HG03520 (cell line): ENCODE data around the gene PLPPR4.
"Not testable (repeated sequence)": the region's sequence is repeated elsewhere in the genome, so short reads cannot be mapped to it uniquely, and the experiment has no call there.

Source experiments
- ATAC-seq: cut with Tn5 transposase; IDR thresholded peaks from one replicate; pipeline ENCODE4 v1.9.1; 2021; ENCODE audit warnings: mild to moderate bottlenecking, moderate library complexity; ENCODE audit not compliant: unreplicated experiment

The PLPPR4 gene

DNA sequence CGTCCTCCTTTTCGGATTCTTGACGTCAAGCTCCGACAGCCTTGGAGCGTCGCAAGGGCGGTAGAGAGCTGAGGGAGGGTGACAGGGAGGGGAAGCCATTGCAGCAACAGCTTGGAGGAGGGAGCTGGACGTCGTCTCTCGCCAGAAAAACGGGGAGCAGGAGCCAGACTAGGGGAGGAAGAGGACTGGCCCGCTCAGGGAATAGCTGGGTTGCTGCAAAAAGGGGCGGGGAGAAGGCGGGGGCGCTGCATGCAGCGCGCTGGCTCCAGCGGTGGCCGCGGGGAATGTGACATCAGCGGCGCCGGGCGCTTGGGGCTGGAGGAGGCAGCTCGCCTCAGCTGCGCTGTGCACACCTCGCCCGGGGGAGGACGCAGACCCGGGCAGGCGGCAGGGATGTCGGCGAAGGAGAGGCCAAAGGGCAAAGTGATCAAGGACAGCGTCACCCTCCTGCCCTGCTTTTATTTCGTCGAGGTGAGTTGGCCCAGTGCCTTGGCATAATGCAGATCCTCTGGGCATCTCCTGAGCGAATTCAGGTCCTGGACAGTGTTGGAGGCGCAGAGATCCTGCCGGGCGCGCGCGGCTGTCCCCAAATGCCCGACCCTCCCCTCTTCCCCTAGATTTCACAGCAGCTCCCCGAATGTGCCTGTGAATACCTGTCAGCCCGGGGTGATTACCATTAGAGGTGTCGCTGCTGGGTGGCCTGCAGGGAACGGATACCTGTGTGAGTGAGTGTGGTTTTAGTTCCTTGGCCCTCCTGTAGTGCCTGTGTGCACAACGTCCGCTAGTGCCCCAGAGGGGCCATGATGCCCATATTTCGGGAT, at the start of gene PLPPR4:
PLPPR4 (plus strand) TSS at position 292 of the 821 bp plus-strand sequence; CDS start at position 394, 102 bp downstream.
- no peak for ATAC-seq

DNA sequence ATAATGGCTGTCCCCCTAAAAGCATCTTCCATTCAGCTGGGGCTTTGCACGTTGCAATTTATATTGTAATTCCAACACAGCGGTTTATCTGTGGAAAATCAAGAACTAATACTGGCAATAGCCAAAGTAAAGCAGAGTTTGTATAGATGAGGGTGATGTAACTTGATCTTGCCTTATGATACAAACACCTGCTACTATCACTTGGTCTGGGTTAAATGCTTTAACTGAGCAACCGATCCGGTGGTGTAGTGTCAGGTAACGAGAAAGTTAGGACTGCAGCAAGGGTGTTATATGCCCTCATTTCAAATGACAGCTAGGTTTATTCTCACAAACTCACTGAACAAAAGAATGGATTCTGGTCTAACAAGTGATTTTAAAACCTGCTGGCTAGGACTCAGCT, 47.3 kb upstream of the PLPPR4 start:
- no peak for ATAC-seq

- no peak for ATAC-seq
Observed at GRCh38 chr1:99217599-99217998, 46.7 kb upstream of the PLPPR4 start.

- no peak for ATAC-seq
Observed at GRCh38 chr1:99218572-99218971, 45.7 kb upstream of the PLPPR4 start.

- ATAC-seq, result peak; percentile 93
Observed at GRCh38 chr1:99218999-99219398, 45.3 kb upstream of the PLPPR4 start.

GRCh38 chr1:99227056-99227897, 37.0 kb upstream of the PLPPR4 start:
- no peak for ATAC-seq

GRCh38 chr1:99228153-99228552, 36.1 kb upstream of the PLPPR4 start:
- peak; percentile 50 for ATAC-seq

DNA sequence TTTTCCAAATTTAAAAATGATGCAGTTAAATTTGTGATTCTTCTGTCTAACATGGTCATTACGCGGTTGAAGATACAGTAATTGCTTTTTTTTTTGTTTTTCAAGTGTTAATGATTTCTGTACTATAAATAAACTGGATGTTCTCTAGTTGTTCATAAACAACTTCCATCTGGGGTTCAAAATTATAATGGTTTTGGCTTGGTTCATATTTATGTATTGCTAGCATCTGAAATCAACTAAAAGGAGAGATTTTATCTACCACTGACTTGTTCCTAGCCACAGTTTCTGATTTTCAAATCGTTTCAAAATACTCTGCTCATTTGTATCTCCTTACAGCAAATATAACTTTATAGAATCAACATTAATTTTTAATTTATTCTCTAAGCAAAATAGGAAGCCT, 35.2 kb upstream of the PLPPR4 start:
- ATAC-seq, result no peak

DNA sequence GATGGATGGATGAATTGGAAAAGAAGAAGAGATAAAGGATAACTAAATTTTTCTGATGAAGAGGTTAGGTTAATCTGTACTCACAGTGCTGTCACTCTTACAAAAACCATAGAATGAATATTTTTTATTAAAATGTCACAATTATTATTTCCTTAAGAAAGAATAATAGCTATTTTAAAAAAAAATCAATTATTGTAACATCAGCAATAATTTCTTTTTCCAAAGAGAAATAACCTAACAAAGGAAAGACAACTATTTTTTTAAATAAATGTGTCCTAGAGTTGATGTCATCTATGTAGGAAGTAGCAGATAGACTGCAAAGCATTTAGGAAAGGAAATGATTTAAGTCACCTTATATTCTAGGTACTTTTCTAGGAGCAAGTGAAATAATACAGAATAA, 33.6 kb upstream of the PLPPR4 start:
- no peak for ATAC-seq

DNA sequence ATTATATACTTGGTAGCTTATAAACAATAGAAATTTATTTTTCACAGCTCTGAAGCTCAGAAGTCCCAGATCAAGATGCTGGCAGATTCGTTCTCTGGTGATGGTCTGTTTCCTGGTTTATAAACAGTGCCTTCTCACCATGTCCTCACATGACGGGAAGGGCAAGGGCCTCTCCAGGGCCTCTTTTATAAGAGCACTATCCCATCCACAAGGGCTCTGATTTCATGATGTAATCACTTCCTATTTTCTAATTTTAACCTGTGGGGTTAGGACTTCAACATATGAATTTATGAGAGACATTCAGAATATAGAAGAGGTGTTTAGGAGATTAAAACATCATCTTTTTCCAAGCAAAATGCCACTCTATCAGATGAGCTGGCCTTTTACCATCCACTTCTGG, 32.1 kb upstream of the PLPPR4 start:
- ATAC-seq, result no peak

DNA sequence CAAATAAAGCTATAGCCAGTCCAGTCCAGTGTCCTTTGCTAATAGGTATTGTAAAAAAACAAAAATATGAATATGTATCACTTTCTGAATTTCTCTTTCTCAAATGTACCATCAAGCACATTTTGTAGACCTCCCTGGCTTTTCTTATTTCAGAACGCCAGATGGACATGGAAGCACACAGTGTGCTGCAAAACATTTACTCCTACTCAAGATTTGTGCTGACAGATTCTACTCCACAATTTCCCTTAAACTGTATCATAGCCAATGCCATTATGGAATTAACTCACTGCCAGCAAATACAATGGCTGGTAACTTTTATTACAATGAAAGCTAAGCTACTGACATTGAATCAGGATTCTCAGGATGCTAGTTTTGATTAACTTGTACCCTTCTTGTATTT, 30.8 kb upstream of the PLPPR4 start:
- no peak for ATAC-seq

DNA sequence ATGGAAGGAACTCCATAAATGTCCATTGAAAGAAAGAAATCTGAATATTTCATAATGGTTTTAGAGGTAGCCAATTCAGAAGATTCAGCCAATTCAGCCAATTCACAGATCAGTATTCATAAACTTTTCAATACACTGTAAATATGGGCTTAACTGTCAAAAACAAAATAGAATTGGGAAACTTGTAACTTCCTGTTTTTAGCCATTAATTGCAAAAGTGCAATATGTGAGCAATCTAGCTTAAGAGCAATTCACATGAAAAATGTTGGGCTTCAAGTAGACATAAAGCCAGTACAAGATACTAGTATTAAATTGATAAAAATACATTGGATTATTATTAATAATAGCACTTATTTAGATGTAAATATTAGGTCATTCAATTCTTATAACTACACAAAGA, 27.5 kb upstream of the PLPPR4 start:
- ATAC-seq, result no peak

GRCh38 chr1:99239690-99240089, 24.6 kb upstream of the PLPPR4 start:
- no peak for ATAC-seq

DNA sequence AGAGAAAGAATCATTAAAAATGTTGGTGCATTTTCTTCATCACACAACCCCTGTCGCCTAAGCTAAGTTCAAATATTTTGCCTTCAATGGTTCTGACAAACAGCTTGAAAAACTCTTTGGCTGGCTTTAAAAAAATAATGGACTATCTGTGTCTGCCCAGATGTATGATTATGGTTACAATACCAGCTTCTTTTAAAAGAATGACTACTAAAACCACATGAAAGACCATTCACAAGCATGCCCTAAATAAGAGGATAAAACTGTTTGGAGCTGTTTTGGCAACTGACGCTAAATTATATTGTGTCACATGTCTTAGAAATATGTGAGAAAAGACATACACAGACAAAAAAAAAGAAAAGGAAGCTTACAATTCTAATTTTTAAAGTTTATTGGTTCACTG, 23.7 kb upstream of the PLPPR4 start:
- ATAC-seq, result no peak

DNA sequence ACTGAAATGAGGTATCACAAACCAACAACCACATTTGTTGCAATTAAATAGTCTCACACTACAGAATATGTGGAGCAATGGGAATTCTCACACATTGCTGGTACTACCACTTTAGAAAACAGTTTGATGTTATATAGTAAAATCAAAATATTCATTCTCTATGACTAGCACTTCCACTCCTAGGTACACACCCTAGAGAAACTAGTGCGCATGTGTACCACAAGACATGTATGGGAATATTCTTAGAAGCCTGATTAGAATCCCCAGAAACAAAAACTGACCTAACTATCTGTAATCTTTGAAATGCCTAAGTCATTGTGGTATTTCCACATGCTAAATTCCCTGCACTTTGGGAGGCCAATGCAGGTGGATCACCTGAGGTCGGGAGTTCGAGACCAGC, 18.1 kb upstream of the PLPPR4 start:
- no peak for ATAC-seq

DNA sequence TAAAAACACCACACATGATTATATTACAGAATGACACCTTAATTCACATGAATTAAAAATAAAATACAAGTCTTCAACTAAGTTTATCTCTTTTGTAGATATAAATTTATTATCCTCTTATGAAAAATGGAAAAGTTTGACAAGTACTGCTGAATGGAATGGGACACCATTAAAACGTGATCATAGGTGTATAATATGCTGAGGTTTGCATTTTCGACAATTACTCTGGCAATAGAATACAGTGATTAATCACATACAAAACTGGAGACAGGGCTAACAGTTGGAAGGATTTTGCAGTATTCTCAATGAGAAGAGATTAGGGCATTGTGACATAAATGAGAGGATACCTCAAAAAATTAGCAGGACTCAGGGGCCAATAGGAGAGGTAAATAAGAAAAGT, 17.1 kb upstream of the PLPPR4 start:
- ATAC-seq, result no peak

GRCh38 chr1:99250728-99251127, 13.6 kb upstream of the PLPPR4 start:
- ATAC-seq, result no peak

- no peak for ATAC-seq
Observed at GRCh38 chr1:99251308-99251707, 13.0 kb upstream of the PLPPR4 start.

GRCh38 chr1:99252630-99253029, 11.7 kb upstream of the PLPPR4 start:
- ATAC-seq, result no peak

GRCh38 chr1:99260402-99260801, 3.9 kb upstream of the PLPPR4 start:
- not testable (repeated sequence) for ATAC-seq

DNA sequence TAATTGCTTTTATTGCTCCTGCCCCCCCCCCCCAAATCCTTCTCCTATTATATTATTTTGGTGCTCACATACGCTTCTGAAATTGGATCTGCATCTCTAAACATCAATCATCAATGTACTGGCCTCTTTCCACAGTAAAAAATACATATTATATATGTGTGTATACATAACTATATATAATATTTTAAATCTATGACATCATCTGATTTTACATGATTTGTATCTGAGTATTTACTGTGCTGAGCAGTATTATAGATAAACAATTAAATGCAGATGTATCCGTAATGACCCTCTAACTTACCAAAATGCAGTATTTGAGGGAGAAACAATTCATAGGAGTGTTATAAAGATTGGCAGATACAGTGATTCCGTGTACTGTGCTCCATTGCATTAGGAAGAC, 832 bp downstream of the PLPPR4 start:
- no peak for ATAC-seq

DNA sequence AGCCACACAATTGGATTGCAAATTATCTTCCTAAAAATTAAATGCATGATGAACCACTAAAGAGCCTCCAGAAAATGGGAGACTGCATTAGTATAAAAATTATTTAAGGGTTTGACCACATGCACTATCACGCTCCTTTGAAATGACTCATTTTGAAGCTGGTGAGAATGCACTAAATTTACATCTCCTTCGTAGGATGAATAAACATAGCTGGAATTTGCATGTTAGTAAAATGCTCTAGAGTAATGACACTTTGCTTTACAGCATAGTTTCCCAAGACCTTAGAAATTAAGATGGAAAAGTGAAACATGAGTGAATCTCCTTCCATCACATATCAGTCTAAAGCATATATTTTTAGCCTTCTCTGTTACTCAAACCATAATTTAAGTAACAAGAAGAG, 2.4 kb downstream of the PLPPR4 start:
- no peak for ATAC-seq
